ENCODE results near the gene CFAP99.

Gene CFAP99

DNA sequence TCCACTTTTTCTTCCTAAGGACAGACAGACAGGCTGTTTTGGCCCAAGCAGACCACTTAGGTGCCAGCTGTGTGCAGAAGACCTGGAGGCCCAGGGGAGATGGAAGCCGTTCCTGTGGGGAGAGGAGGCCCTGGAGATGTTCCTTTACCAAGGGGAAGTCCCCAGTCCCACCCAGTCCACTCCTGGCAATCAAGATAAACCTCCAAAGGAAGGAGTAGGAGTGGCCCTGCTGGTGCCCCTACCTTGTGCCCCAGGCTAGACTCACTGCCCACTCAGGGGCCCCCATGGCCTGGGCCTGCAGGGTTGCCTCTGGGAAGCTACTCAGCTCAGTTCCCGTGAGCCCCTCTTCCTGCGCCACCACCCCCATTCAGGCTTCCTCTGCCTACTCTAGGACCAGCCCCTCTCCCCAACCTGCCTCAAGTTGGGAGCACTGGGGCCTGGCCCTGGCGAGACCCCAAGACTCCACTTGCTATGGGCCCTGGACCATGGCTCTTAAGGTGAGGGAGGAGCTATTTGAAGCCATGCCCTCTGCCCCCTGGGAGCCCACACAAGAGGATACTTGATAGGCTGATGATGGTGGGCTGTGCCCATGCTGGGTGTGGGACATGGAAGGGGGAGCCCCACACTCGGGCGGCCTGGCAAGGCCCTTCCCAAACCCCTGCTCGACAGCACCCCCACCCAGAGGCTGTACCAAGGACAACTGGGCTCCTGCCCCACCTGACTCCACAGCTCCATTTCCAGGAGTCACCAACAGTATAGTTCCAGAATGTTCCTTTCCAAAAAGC is 25.4 kb downstream of the CFAP99 start:
- TF ChIP-seq, protein P1, sequence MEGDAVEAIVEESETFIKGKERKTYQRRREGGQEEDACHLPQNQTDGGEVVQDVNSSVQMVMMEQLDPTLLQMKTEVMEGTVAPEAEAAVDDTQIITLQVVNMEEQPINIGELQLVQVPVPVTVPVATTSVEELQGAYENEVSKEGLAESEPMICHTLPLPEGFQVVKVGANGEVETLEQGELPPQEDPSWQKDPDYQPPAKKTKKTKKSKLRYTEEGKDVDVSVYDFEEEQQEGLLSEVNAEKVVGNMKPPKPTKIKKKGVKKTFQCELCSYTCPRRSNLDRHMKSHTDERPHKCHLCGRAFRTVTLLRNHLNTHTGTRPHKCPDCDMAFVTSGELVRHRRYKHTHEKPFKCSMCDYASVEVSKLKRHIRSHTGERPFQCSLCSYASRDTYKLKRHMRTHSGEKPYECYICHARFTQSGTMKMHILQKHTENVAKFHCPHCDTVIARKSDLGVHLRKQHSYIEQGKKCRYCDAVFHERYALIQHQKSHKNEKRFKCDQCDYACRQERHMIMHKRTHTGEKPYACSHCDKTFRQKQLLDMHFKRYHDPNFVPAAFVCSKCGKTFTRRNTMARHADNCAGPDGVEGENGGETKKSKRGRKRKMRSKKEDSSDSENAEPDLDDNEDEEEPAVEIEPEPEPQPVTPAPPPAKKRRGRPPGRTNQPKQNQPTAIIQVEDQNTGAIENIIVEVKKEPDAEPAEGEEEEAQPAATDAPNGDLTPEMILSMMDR (IDR thresholded peaks at IDR 0.05; ENCODE audit: unreplicated experiment in 3 of 3) = no peak
- H3K9me3 Mint-ChIP-seq = no peaks in the 10 kb centered on the region
- H3K27me3 Mint-ChIP-seq (ENCODE audit: low read depth) = no peaks in the 10 kb centered on the region
- H3K36me3 Mint-ChIP-seq (ENCODE audit: low read depth) = no peaks in the 10 kb centered on the region
- H3K4me3 Mint-ChIP-seq = no peak overlapping the region
- H3K4me1 Mint-ChIP-seq = no peaks in the 10 kb centered on the region
- no peak overlapping the region for H3K27ac Mint-ChIP-seq

DNA sequence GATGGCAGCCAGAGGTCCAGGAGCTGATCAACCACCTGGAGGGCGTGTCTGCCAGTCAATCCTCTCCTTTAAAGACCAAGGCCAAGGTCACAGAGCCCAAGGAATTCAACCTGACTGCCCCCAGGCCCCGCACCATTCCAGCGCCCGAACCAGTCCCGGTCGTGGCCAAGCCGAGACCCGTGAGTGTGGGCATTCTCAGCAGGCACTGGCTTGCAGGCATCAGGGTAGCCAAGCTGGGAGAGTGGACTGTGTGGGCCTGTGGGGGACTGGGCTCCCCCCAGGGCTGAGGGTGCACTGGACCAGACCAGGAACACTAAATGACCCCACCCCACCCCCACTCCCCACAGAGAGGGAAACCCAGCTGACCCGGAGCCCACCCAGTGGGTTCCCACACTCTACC is 26.4 kb downstream of the CFAP99 start:
- TF ChIP-seq, protein P1 (IDR thresholded peaks at IDR 0.05; ENCODE audit: unreplicated experiment in 3 of 3) = no peak
- H3K9me3 Mint-ChIP-seq = no peaks in the 10 kb centered on the region
- H3K4me1 Mint-ChIP-seq = no peaks in the 10 kb centered on the region
- H3K27ac Mint-ChIP-seq = no peak overlapping the region
- H3K27me3 Mint-ChIP-seq (ENCODE audit: low read depth) = peaks cover 3% of the 10 kb centered on the region
- H3K36me3 Mint-ChIP-seq (ENCODE audit: low read depth) = no peaks in the 10 kb centered on the region
- H3K4me3 Mint-ChIP-seq = no peak overlapping the region

DNA sequence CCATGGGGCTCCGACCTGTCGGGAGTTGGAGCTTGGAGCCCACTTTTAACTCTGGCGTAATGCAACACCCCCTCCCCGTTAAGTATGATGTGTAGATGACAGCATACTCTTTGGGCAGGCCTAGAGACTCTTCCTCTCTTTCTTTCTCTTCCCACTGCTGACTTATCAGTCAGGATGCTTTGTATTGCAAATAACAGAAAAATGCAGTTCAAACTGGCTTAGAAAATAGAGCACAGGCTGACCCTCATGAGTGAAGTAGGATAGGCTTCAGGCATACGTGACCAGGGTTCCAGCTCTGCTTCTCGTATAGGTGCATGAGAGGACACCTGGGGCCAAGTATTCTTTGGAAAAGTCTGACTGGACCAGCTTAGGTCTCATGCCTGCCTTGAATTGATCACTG is 26.8 kb downstream of the CFAP99 start:
- H3K4me1 Mint-ChIP-seq = no peaks in the 10 kb centered on the region
- H3K9me3 Mint-ChIP-seq = no peaks in the 10 kb centered on the region
- H3K27ac Mint-ChIP-seq = no peak overlapping the region
- H3K36me3 Mint-ChIP-seq (ENCODE audit: low read depth) = no peaks in the 10 kb centered on the region
- TF ChIP-seq, protein P1 (IDR thresholded peaks at IDR 0.05; ENCODE audit: unreplicated experiment in 3 of 3) = no peak
- peaks cover 4% of the 10 kb centered on the region for H3K27me3 Mint-ChIP-seq (ENCODE audit: low read depth)
- H3K4me3 Mint-ChIP-seq = no peak overlapping the region

DNA sequence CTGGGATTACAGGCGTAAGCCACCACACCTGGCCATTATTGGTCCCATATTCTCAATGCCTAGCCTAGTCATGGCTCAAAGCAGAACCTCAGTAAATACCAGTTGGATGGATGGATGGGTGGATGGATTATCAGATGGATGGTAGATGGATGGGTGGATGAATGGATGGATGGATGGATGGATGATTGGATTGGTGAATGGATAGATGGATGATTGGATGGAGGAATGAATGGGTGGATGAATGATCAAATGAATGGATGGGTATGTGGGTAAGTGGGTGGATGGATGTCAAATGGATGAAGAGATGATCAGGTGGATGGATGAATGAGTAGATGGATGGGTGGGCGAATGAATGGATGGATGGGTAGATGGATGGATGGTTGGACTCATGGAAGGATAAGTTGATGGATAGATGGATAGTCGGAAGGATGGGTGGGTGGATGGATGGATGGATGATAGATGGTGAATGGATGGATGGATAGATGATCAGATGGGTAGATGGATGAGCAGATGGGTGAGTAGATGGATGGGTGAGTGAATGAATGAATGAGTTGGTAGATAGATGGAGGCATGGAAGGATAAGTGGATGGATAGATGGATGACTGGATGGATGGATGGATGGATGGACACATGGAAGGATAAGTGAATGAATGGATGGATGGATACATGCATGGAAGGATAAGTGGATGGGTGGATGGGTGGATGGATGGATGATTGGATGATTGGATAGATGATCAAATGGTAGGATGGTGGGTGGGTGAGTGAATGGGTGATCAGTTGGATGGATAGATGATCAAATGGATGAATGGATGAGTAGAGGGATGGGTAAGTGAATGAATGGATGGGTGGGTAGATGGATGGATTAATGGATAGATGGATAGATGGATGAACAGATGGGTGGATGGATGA is 28.2 kb downstream of the CFAP99 start:
- Mint-ChIP-seq H3K4me1 (no peaks in the 10 kb centered on the region), H3K27ac (no peak overlapping the region)

DNA sequence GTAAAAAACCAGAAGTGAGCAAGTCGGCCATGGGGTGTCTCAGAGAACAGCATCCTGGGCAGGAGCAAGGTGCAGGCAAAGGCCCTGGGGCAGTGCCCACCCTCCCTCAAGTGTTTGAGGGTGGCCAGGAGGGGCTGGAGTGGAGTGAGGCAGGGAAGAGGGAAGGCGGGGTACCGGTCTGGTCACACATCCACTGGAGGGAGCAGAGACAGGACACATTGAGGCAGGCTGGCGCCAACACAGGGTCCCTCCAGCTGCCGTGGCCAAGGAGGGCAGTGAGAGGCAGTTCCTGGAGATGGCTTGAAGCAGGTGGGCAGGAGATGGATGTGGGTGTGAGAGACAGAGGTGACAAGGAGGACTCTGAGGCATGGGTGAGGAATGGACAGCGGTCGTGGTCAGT is 29.8 kb downstream of the CFAP99 start:
- H3K27me3 Mint-ChIP-seq (ENCODE audit: low read depth) = peaks cover 10% of the 10 kb centered on the region
- no peak overlapping the region for H3K27ac Mint-ChIP-seq
- TF ChIP-seq, protein P1 (IDR thresholded peaks at IDR 0.05; ENCODE audit: unreplicated experiment in 3 of 3) = no peak
- H3K36me3 Mint-ChIP-seq (ENCODE audit: low read depth) = no peaks in the 10 kb centered on the region
- H3K9me3 Mint-ChIP-seq = no peaks in the 10 kb centered on the region
- H3K4me1 Mint-ChIP-seq = no peaks in the 10 kb centered on the region
- no peak overlapping the region for H3K4me3 Mint-ChIP-seq

More for the DNA sequence above, 28.2 kb downstream of the CFAP99 start:
- H3K36me3 Mint-ChIP-seq (ENCODE audit: low read depth) = no peaks in the 10 kb centered on the region
- H3K4me3 Mint-ChIP-seq = no peak overlapping the region
- H3K27me3 Mint-ChIP-seq (ENCODE audit: low read depth) = peaks cover 8% of the 10 kb centered on the region
- TF ChIP-seq, protein P1 (IDR thresholded peaks at IDR 0.05; ENCODE audit: unreplicated experiment in 3 of 3) = no peak
- H3K9me3 Mint-ChIP-seq = no peaks in the 10 kb centered on the region

Data from nephron (organoid).